B cell (primary cell): ENCODE measurements around the gene MRPL53.
A peak's percentile ranks its signal among the peaks of the same experiment; 100 is the strongest.

ENCODE experiments used
- EZH2 ChIP-seq: IDR thresholded peaks from 2 replicates; pipeline ENCODE4 v1.6.1; 2012; ENCODE audit warnings: borderline replicate concordance, low read depth, mild to moderate bottlenecking, moderate library complexity, low read length; ENCODE audit not compliant: insufficient read depth, poor library complexity, severe bottlenecking
- TF ChIP-seq, protein P1 (sequence below): fragments of 200-600 bp; IDR thresholded peaks from one replicate; pipeline ENCODE4 v1.8.0; 2022; ENCODE audit warnings: antibody characterized with exemption, mild to moderate bottlenecking

DNA sequence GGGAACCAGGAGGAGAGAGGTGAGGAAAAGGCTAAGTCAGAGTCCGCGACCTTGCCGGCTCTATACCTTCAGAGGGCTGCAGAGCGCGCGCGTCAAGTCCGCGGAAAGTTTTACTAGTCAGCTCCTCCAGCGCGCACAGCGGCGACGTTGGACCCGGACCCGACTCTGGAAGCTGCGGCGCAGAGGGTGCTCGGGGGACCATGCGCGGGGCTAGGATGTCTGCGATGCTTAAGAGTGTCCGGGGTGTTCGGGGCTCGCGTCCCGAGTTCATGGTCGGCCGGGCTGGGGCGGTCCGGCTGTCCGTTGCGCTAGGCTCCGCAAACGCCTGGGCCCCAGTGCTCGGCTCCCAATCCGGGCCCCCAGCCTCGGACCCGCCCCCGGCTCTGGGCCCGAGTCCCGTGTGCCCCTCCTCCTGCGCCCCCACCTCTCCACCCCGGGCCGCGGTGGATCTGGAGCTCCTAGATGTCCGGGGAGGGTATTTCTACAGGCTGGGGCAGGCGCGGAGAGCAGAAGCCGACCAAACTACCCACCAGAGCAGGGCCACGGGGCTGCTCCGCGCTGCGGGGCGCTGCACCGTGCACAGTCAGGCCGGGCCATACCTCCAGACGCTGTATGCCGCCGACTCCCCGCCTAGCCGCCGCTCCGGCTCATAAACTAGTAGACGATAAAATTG lies 26.9 kb upstream of the MRPL53 start, which contains the start of gene LBX2:
- TF ChIP-seq, protein P1, sequence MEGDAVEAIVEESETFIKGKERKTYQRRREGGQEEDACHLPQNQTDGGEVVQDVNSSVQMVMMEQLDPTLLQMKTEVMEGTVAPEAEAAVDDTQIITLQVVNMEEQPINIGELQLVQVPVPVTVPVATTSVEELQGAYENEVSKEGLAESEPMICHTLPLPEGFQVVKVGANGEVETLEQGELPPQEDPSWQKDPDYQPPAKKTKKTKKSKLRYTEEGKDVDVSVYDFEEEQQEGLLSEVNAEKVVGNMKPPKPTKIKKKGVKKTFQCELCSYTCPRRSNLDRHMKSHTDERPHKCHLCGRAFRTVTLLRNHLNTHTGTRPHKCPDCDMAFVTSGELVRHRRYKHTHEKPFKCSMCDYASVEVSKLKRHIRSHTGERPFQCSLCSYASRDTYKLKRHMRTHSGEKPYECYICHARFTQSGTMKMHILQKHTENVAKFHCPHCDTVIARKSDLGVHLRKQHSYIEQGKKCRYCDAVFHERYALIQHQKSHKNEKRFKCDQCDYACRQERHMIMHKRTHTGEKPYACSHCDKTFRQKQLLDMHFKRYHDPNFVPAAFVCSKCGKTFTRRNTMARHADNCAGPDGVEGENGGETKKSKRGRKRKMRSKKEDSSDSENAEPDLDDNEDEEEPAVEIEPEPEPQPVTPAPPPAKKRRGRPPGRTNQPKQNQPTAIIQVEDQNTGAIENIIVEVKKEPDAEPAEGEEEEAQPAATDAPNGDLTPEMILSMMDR, result no peak
- peak; percentile 81 for TF ChIP-seq EZH2
